ENCODE data around the gene GREB1. TPM values are rescaled to one million over a fixed set of nuclear protein-coding genes. Genes with fewer than 3 reads are reported as not detected.

The GREB1 gene
- total and polyA plus RNA-seq, 2 of the 13 experiments (the other 11 are each of a cell fraction or from before 2014, with no cell fraction given) = 31.3 to 61.2 TPM

DNA sequence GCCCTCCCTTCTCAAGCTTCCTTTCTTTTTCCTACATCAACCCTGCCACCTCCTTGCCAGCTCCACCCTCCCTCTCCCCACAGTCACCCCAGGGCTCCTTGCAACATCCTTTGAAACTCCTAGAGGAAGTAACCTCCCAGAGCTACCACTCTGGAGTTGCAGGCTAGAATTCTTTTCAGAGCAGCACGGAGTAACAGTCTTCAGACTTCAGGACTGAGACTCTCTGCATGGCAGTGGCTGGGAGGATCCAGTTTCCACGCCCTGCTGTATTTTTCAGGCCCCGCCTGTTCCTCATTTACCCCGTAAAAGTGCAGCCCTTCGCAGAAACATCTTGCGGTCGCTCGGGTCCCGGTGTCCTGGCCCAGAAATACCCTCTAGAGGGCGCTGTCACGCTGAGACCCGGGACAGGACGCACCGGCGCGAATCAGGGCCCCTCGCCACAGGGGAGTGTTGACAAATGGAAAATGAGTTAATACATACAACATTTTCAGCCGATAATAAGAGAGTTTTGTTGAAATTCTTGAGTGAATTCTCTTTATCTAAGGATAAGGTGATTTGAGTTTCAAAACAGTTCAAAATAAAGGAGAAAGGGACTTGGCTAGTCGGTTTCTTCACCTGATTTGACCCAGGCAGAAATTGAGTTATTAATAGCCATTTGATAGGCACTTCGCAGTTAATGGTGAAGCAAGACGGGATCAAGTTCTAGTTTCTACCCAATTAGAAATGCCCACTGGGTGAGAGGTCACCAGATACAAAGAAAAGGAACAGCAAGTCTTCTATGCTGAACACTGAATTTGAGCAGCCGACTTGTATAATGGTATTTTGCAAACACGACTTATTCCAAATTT, 154.6 kb downstream of the GREB1 start:
- DNase-seq (ENCODE audit: low spot score) = peak; percentile 48
- 8% methylated on average over 20 of the region's 23 CpGs for WGBS (ENCODE audit: low lambda C conversion rate)
- TF ChIP-seq TP53 (CRISPR knock-in tag; conservative IDR thresholded peaks at IDR 0.05) (no peak), STAG1 (CRISPR knock-in tag; IDR thresholded peaks at IDR 0.05) (peak; percentile 89), ZNF205 (CRISPR knock-in tag; IDR thresholded peaks at IDR 0.05) (no peak; the same call in 1 of the 2 replicates), ZFAT (CRISPR knock-in tag; conservative IDR thresholded peaks at IDR 0.05) (no peak), ZMYM3 (CRISPR knock-in tag; IDR thresholded peaks at IDR 0.05) (no peak), IRF2 (CRISPR knock-in tag; IDR thresholded peaks at IDR 0.05) (0 out of 2 replicates have a peak, but pooled peaks have one; percentile 36), KDM2A (CRISPR knock-in tag; IDR thresholded peaks at IDR 0.05; ENCODE audit: borderline replicate concordance, low read depth) (peak; percentile 90), MAFG (CRISPR knock-in tag; IDR thresholded peaks at IDR 0.05) (no peak), FOSL2 (CRISPR knock-in tag; IDR thresholded peaks at IDR 0.05) (peak; percentile 30; the same call in 1 of the 2 replicates), ARNT2 (CRISPR knock-in tag; IDR thresholded peaks at IDR 0.05; ENCODE audit: low read depth) (no peak), NPAS2 (CRISPR knock-in tag; IDR thresholded peaks at IDR 0.05; ENCODE audit: borderline replicate concordance) (no peak), MLXIP (CRISPR knock-in tag; IDR thresholded peaks at IDR 0.05; ENCODE audit: borderline replicate concordance) (no peak), PPARG (CRISPR knock-in tag; conservative IDR thresholded peaks at IDR 0.05) (peak; percentile 25; the same call in 1 of the 2 replicates), HIVEP1 (CRISPR knock-in tag; IDR thresholded peaks at IDR 0.05) (no peak), ZNF674 (CRISPR knock-in tag; IDR thresholded peaks at IDR 0.05; ENCODE audit: low read depth) (no peak), FIP1L1 (IDR thresholded peaks at IDR 0.05; ENCODE audit: borderline replicate concordance, insufficient read depth, low read depth, low read length) (no peak), ETV6 (CRISPR knock-in tag; conservative IDR thresholded peaks at IDR 0.05) (no peak)
- TF ChIP-seq, protein P1, sequence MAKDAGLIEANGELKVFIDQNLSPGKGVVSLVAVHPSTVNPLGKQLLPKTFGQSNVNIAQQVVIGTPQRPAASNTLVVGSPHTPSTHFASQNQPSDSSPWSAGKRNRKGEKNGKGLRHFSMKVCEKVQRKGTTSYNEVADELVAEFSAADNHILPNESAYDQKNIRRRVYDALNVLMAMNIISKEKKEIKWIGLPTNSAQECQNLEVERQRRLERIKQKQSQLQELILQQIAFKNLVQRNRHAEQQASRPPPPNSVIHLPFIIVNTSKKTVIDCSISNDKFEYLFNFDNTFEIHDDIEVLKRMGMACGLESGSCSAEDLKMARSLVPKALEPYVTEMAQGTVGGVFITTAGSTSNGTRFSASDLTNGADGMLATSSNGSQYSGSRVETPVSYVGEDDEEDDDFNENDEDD (CRISPR knock-in tag; IDR thresholded peaks at IDR 0.05; ENCODE audit: borderline replicate concordance) = 0 out of 2 replicates have a peak, but pooled peaks have one; percentile 32
- TF ChIP-seq, protein P2, sequence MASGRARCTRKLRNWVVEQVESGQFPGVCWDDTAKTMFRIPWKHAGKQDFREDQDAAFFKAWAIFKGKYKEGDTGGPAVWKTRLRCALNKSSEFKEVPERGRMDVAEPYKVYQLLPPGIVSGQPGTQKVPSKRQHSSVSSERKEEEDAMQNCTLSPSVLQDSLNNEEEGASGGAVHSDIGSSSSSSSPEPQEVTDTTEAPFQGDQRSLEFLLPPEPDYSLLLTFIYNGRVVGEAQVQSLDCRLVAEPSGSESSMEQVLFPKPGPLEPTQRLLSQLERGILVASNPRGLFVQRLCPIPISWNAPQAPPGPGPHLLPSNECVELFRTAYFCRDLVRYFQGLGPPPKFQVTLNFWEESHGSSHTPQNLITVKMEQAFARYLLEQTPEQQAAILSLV (CRISPR knock-in tag; IDR thresholded peaks at IDR 0.05; ENCODE audit: borderline replicate concordance) = no peak

More for the DNA sequence above, 154.6 kb downstream of the GREB1 start:
- H3K27ac ChIP-seq (ENCODE audit: extremely low read length, insufficient read depth, low read length) = no peak overlapping the region
- BruUV-seq (replicated peaks) = no TSS peak
- H3K36me3 ChIP-seq (replicated peaks in 1 of 2; ENCODE audit: control insufficient read depth in 1 of 2, insufficient read depth in 2 of 2, low read length in 2 of 2) = no peaks in the 10 kb centered on the region
- H3K4me3 ChIP-seq (replicated peaks in 1 of 3; ENCODE audit: insufficient read depth in 1 of 3, low read depth in 2 of 3, low read length in 3 of 3) = peak overlapping the region in 1 of 3 experiments; percentile 13; a peak in 2 of 6 replicates
- no peak for FAIRE-seq
- peaks cover 0 to 54% of the 10 kb centered on the region in 2 experiments; a peak in 4 of 5 replicates for H3K27me3 ChIP-seq (ENCODE audit: control insufficient read depth in 1 of 2, insufficient read depth in 2 of 2, low read length in 2 of 2)
- in situ Hi-C loops (cut with HindIII; ENCODE audit: extremely low pct_ligation_motif_present, low pct_unique_long_range_greater_than_20kb) = loop anchor here (5.0 kb wide), 1 partner anchor 94 kb away; no protein-coding TSS in a partner anchor
- peak overlapping the region; percentile 53 for H3K4me2 ChIP-seq (ENCODE audit: low read depth, low read length)
- H3K79me2 ChIP-seq (ENCODE audit: insufficient read depth, low read length) = no peaks in the 10 kb centered on the region
- ChIA-PET POLR2A (no interaction called here), CTCF (ENCODE audit: low intra/inter-chr PET ratio, low total read pairs) (interaction anchor here (0.8 to 3.2 kb wide), 3 partner anchors 56 to 91 kb away, joined by 4 to 30 read pairs (median 11); partner anchors contain the start of gene LPIN1)
- intact Hi-C loops (cut with micrococcal nuclease; ENCODE audit: unreplicated experiment) = loop anchor here (1.0 to 10.0 kb wide), 3 partner anchors 58 to 104 kb away; partner anchors contain the start of gene LPIN1
- H3K9me3 ChIP-seq (ENCODE audit: low read length) = no peaks in the 10 kb centered on the region
- H3K4me1 ChIP-seq (ENCODE audit: insufficient read depth, low read length) = peaks cover 20% of the 10 kb centered on the region
- H4K20me1 ChIP-seq (ENCODE audit: insufficient read depth, low read length) = no peaks in the 10 kb centered on the region
- H3K9ac ChIP-seq (ENCODE audit: insufficient read depth, low read depth, low read length) = no peak overlapping the region
- H2AFZ ChIP-seq (ENCODE audit: low read length) = no peak overlapping the region
- peak; percentile 91 for ATAC-seq

Data from HepG2 (cell line).